Stimulated activated CD4-positive, alpha-beta T cell treated with anti-CD3 and anti-CD28 coated beads, Interleukin-12 subunit alpha, Interleukin-12 subunit beta, amount 100 ng/mL, for 24 hours (primary cell): ENCODE data around the gene CAMK2N1.

Source experiments
- DNase-seq, 2 experiments: peaks; one replicate each; pipeline ENCODE4 v3.0.0-alpha.2; 2020; ENCODE audit warnings: low read depth in 2 of 2

Gene CAMK2N1

DNA sequence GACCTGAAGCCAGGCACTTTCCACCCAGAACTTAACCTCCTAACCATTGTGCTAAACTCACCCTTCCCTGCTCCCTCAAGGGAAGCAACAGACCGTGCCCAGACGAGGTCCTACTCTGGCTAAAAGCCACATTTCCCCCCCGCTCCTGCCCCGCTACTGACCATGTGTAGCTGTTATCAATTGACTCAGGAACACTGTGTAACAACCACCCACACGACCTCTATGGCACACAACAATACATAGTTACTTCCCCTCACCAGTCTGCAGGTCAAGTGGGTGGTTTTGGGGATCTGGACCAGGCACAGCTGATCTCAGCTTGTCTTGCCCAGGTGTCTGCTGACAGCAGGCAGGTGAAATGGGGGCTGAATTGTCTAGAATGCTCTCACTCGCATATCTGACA lies 40.1 kb downstream of the CAMK2N1 start:
- no peak for DNase-seq

GRCh38 chr1:20443703-20444586 lies 42.1 kb downstream of the CAMK2N1 start:
- DNase-seq = no peak

GRCh38 chr1:20442920-20443625 lies 42.9 kb downstream of the CAMK2N1 start:
- DNase-seq = no peak

DNA sequence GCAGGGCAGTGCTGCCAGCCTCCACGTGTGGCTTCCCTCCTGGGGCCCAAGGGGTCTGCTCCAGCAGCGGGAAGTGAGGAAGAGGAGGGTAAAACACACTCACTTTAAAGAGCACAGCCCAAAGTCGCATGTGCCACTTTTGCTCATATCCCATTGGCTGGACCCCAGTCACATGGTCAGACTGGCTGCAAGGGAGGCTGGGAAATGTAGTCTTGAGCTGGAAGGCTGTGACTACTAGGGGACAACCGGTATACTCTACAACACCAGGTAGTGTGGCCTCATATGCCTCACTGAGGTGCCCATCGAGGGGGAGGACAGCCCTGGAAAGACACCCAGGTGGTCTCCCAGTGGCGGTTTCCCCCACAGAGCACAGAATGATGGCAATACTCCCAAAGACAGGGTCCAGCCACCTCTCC lies 45.2 kb downstream of the CAMK2N1 start:
- peak; percentile 11 to 39 for DNase-seq

DNA sequence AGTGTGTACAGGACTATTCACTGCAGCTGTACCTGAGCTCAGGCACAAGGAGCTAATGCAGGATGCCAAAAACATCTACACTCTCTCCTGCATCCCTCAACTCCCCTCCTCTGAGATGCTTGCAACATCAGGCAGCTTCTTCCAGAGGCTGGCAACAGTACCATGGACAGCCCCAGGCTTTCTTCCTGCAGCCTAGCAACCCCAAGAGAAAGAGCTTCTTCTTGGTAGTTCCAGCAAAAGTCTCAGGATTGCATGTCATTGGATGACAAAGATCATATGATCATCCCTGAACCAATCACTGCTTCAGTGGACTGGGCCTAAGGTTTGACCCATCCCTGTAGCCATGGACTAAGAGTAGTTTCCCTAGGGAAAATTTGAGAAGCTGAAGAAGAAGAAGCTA lies 46.7 kb downstream of the CAMK2N1 start:
- no peak for DNase-seq

DNA sequence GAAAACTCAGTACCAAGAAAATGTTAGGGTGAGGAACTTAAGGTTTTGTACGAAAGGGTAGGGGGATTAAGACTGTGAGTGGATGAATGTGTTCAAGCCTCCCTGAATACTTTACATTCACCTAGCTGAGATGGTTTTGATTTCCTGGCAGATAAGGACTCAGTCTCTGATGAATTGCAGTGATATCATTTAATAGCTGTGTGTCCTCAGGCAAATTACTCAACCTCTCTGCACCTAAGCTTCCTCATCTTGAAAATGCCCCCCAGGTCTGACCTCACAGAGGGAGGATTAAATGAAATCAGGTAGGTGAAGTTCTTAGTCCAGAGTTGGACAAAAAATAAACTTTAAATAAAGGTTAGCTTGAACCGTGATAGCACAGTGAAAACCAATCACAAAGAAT lies 48.4 kb downstream of the CAMK2N1 start:
- DNase-seq = no peak

- DNase-seq = no peak
These were observed 53.1 kb downstream of the CAMK2N1 start for GRCh38 chr1:20432891-20433290.
